K562 (cell line): ENCODE data around the gene TK1. TPM values are rescaled to one million over a fixed set of nuclear protein-coding genes. Genes with fewer than 3 reads are reported as not detected.

Source experiments
- ATAC-seq: fragments of 200-7000 bp; cut with Tn5 transposase; 3 replicates; pipeline ENCODE4 v1.9.1; 2020; ENCODE audit warnings: moderate library complexity
- BruUV-seq: library from RNA; stranded (reverse); fragments of 400-500 nt; replicated peaks from 2 replicates; lab custom pipeline; 2021; lab: Mats Ljungman, UMichigan
- CTCF ChIA-PET: fragments of 300-600 bp; formaldehyde crosslinking; extraction: SDS; loops from one replicate; lab custom pipeline; 2021; ENCODE audit warnings: low intra/inter-chr PET ratio; lab: Yijun Ruan, JAX
- POLR2A ChIA-PET: fragments of 300-600, 350-650 bp; sonication (Branson Sonifier 250); formaldehyde crosslinking; extraction: SDS; loops from one replicate; lab custom pipeline; 2021; ENCODE audit warnings: antibody characterized with exemption, inconsistent platforms; lab: Yijun Ruan, JAX
- DNase-seq, 4 experiments: peaks; one replicate each; pipeline versions ENCODE4 v3.0.0 to v3.0.0-alpha.2; 2011 to 2018; ENCODE audit warnings: low spot score in 3 of 4, mixed read lengths in 3 of 4; ENCODE audit errors: extremely low read depth in 1 of 4
- FAIRE-seq: peaks from 2 replicates; lab custom pipeline; 2011; peaks lifted over from hg19 to GRCh38; lab: Jason Lieb, UNC
- H2AFZ ChIP-seq: 2 replicates; pipeline ENCODE4 v1.6.0; 2011; ENCODE audit warnings: low read depth, low read length, control low read depth, inconsistent platforms
- H3K27ac ChIP-seq: fragments of 200-600 bp; 3 replicates; pipeline ENCODE4 v1.8.0; 2011; ENCODE audit warnings: low read depth, mild to moderate bottlenecking, control low read depth, inconsistent platforms, low read length, moderate library complexity, mixed read lengths; ENCODE audit errors: extremely low read depth
- H3K27me3 ChIP-seq, 2 experiments: fragments of 300-600 bp in 1 of 2; 2 replicates in 1 of 2; 3 replicates in 1 of 2; pipeline versions ENCODE4 v1.6.0 to v1.8.0; 2011; ENCODE audit warnings: inconsistent platforms in 2 of 2, low read length in 2 of 2, mild to moderate bottlenecking in 1 of 2, mixed read lengths in 1 of 2, moderate library complexity in 1 of 2; ENCODE audit not compliant: control insufficient read depth in 2 of 2, insufficient read depth in 2 of 2
- H3K36me3 ChIP-seq: fragments of 300-600 bp; 3 replicates; pipeline ENCODE4 v1.8.0; 2011; ENCODE audit warnings: mild to moderate bottlenecking, low read length, inconsistent platforms; ENCODE audit not compliant: control insufficient read depth, insufficient read depth
- H3K4me1 ChIP-seq, 2 experiments: fragments of 200-600 bp in 1 of 2; replicated peaks in 1 of 2; 2 replicates in 1 of 2; 3 replicates in 1 of 2; pipeline versions ENCODE4 v1.5.1 to v1.8.0; 2011; ENCODE audit warnings: inconsistent platforms in 2 of 2, low read length in 2 of 2, mild to moderate bottlenecking in 1 of 2, mixed read lengths in 1 of 2, moderate library complexity in 1 of 2; ENCODE audit not compliant: control insufficient read depth in 2 of 2, insufficient read depth in 2 of 2
- H3K4me2 ChIP-seq: 2 replicates; pipeline ENCODE4 v1.6.1; 2011; ENCODE audit warnings: low read length, control low read depth, inconsistent platforms, mixed read lengths; ENCODE audit not compliant: insufficient read depth
- H3K4me3 ChIP-seq: fragments of 200-600 bp; sonication (generic), shearing (Covaris generic); 2 replicates; pipeline ENCODE4 v1.5.1; 2016; ENCODE audit warnings: control low read depth, inconsistent platforms
- H3K79me2 ChIP-seq: fragments of 200-600 bp; 3 replicates; pipeline ENCODE4 v1.8.0; 2011; ENCODE audit warnings: low read length, inconsistent platforms; ENCODE audit not compliant: control insufficient read depth, insufficient read depth
- H3K9ac ChIP-seq, 2 experiments: 2 replicates each; pipeline versions ENCODE4 v1.6.0 to v1.6.1; 2011; ENCODE audit warnings: low read depth in 2 of 2, low read length in 2 of 2, control low read depth in 1 of 2, inconsistent platforms in 1 of 2, mild to moderate bottlenecking in 1 of 2, mixed read lengths in 1 of 2; ENCODE audit not compliant: insufficient read depth in 1 of 2
- H3K9me1 ChIP-seq: one replicate; pipeline ENCODE4 v1.6.0; 2011; ENCODE audit warnings: inconsistent platforms, mild to moderate bottlenecking, low read length, moderate library complexity; ENCODE audit not compliant: control insufficient read depth, insufficient read depth
- H3K9me3 ChIP-seq: replicated peaks from 2 replicates; pipeline ENCODE4 v1.5.1; 2011; ENCODE audit warnings: low read depth, low read length, inconsistent platforms; ENCODE audit not compliant: control insufficient read depth, insufficient read depth
- H4K20me1 ChIP-seq: replicated peaks from 2 replicates; pipeline ENCODE4 v1.6.1; 2011; ENCODE audit warnings: low read length, inconsistent platforms, mixed read lengths; ENCODE audit not compliant: control insufficient read depth, insufficient read depth
- BRF1 ChIP-seq: IDR thresholded peaks from 3 replicates; pipeline ENCODE4 v1.6.1; 2011; ENCODE audit warnings: borderline replicate concordance, mild to moderate bottlenecking; ENCODE audit not compliant: insufficient read length; ENCODE audit errors: extremely low read depth
- JUNB ChIP-seq: fragments of 450-650 bp; formaldehyde crosslinking; conservative IDR thresholded peaks from 2 replicates; pipeline ENCODE4 v1.4.0; 2020; ENCODE audit warnings: mild to moderate bottlenecking
- NFRKB ChIP-seq: fragments of 450-650 bp; IDR thresholded peaks from 2 replicates; pipeline ENCODE4 v1.6.1; 2016; ENCODE audit warnings: low read depth
- RBFOX2 ChIP-seq: fragments of 200-400 bp; formaldehyde crosslinking; IDR thresholded peaks from 2 replicates; pipeline ENCODE4 v1.6.1; 2017; ENCODE audit warnings: low read depth, mild to moderate bottlenecking, low read length, moderate library complexity
- WGBS: fragments of 100-300 bp; shearing (Covaris generic); methylation state at CpG from one replicate; pipeline ENCODE4 v1.1.6; 2016; ENCODE audit warnings: low coverage, mixed read lengths; ENCODE audit not compliant: insufficient coverage; ENCODE audit errors: missing lambda C conversion rate; 5-methylcytosine and 5-hydroxymethylcytosine counted together
- in situ Hi-C: fragments of 300-500 bp; cut with MboI; formaldehyde crosslinking; loops from 4 replicates; pipeline ENCODE4 v1.15.0; 2018; ENCODE audit warnings: inconsistent platforms, mixed read lengths
- intact Hi-C: fragments of 100-400 bp; cut with micrococcal nuclease; formaldehyde crosslinking; loops from 2 replicates; pipeline ENCODE4 v1.14.2; 2022
- polyA plus RNA-seq, 8 experiments: library from polyadenylated mRNA; depleted of rRNA in 4 of 8; stranded (reverse) in 5 of 8; unstranded in 3 of 8; fragments of >200 nt; fragmentation: Nextera tagmentation in 2 of 8; fragmentation: Illumina TruSeq in 1 of 8; extraction: Ambion mirVana in 2 of 8; extraction: Trizol in 1 of 8; gene quantifications; 2 replicates each; pipeline versions ENCODE4 v1.2.1 to v1.2.3, GENCODE V29; 2011 to 2014; ENCODE audit warnings: inconsistent platforms in 1 of 8, missing spikeins in 1 of 8
- total RNA-seq, 7 experiments: library from RNA; depleted of rRNA in 6 of 7; stranded (reverse); fragments of >200 nt in 6 of 7; fragmentation: Illumina TruSeq in 2 of 7; extraction: Trizol in 2 of 7; gene quantifications; 2 replicates each; pipeline versions ENCODE4 v1.2.1 to v1.2.3, GENCODE V29; 2011 to 2021; ENCODE audit warnings: low replicate concordance in 1 of 7
- TF ChIP-seq, protein P1 (sequence below): sonication (generic); formaldehyde crosslinking; IDR thresholded peaks from 2 replicates; pipeline ENCODE4 v1.8.0; 2023; ENCODE audit warnings: mild to moderate bottlenecking, missing genetic modification reagents

The TK1 gene
- total and polyA plus RNA-seq, 9 of the 15 experiments (the other 6 are each of a cell fraction or from before 2014, with no cell fraction given), result 8.4 to 280 (median 103) TPM

DNA sequence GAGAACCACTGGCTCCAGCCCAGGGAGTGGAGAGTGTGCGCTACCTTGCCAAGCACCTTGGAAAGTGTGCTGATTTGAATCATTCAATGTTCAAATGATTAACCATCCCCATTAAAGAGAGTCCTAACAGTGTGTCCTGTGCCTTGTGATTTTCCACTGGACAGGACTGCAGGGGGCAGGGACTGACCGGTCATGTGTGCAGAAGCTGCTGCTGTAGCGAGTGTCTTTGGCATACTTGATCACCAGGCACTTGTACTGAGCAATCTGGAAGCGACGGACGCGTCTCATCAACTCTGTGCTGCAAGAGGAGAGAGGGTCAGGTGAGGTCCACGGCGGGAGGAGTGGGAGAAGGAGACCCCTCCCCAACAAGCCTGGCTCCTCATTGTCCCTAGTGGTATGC lies 2.0 kb downstream of the TK1 start:
- TF ChIP-seq, protein P1, sequence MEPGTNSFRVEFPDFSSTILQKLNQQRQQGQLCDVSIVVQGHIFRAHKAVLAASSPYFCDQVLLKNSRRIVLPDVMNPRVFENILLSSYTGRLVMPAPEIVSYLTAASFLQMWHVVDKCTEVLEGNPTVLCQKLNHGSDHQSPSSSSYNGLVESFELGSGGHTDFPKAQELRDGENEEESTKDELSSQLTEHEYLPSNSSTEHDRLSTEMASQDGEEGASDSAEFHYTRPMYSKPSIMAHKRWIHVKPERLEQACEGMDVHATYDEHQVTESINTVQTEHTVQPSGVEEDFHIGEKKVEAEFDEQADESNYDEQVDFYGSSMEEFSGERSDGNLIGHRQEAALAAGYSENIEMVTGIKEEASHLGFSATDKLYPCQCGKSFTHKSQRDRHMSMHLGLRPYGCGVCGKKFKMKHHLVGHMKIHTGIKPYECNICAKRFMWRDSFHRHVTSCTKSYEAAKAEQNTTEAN (CRISPR knock-in tag), result no peak
- TF ChIP-seq RBFOX2, result peak; percentile 36; the same call in 1 of the 2 replicates
- Histone ChIP-seq H4K20me1 (peaks cover 14% of the 10 kb centered on the region), H2AFZ (no peak overlapping the region), H3K27ac (no peak overlapping the region), H3K36me3 (peaks cover 67% of the 10 kb centered on the region; the same call in 2 of the 3 replicates), H3K27me3 (no peaks in the 10 kb centered on the region), H3K79me2 (peaks cover 73% of the 10 kb centered on the region), H3K4me1 (peaks cover 22 to 42% of the 10 kb centered on the region in 2 experiments), H3K4me3 (no peak overlapping the region), H3K9me3 (no peaks in the 10 kb centered on the region), H3K4me2 (peak overlapping the region; percentile 99), H3K9ac (peak overlapping the region in 1 of 2 experiments; percentile 99; a peak in 2 of 4 replicates), H3K9me1 (no peaks in the 10 kb centered on the region)
- ATAC-seq (no peak), FAIRE-seq (no peak), DNase-seq (no peak)
- no TSS peak for BruUV-seq
- 94% methylated on average over 9 of the region's 9 CpGs for WGBS
- ChIA-PET CTCF (no interaction called here), POLR2A (interaction anchor here (0.6 to 2.3 kb wide), 5 partner anchors 9 to 310 kb away, joined by 3 to 14 read pairs (median 6); no protein-coding TSS in a partner anchor)
- intact Hi-C loops, result loop anchor here (5.0 kb wide), 2 partner anchors 48 to 98 kb away; no protein-coding TSS in a partner anchor
- in situ Hi-C loops, result no loop called here

DNA sequence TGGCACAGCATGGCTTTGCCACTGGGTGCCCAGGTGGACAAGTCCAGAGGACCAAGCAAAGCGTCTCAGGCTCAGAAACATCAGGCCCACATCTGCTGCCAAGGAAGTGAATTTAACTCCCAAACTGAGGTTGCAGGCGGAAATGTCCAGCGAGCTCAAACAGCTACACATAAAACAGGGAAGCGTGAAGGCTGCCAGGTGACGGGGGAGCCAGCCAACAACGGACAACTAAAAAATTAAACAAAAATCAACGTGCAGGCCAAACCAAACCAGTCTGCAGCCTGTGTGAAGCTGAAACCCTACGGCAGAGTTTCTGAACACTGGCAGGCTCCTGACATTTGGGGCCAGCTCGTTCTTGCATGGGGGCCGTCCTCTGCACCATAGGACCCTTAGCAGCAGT lies 2.5 kb downstream of the TK1 start:
- FAIRE-seq, result no peak
- CTCF ChIA-PET, result no interaction called here
- H3K4me3 ChIP-seq, result no peak overlapping the region
- peak overlapping the region in 1 of 2 experiments; percentile 99; a peak in 2 of 4 replicates for H3K9ac ChIP-seq
- TF ChIP-seq BRF1 (no peak), NFRKB (no peak), RBFOX2 (peak; percentile 53; the same call in 1 of the 2 replicates), JUNB (CRISPR knock-in tag) (no peak)
- TF ChIP-seq, all 486 proteins: peak for 1
- Histone ChIP-seq H3K27ac (no peak overlapping the region), H4K20me1 (peaks cover 14% of the 10 kb centered on the region), H3K36me3 (peaks cover 69% of the 10 kb centered on the region; the same call in 2 of the 3 replicates), H2AFZ (no peak overlapping the region), H3K4me2 (peak overlapping the region; percentile 6; the same call in 1 of the 2 replicates), H3K27me3 (no peaks in the 10 kb centered on the region), H3K79me2 (peaks cover 68% of the 10 kb centered on the region), H3K9me1 (no peaks in the 10 kb centered on the region), H3K9me3 (no peaks in the 10 kb centered on the region), H3K4me1 (peaks cover 22 to 38% of the 10 kb centered on the region in 2 experiments)
- ATAC-seq (no peak), DNase-seq (no peak)
- no TSS peak for BruUV-seq
- WGBS, result 88% methylated on average over 10 of the region's 10 CpGs
- POLR2A ChIA-PET, result interaction anchor here (0.6 to 2.3 kb wide), 9 partner anchors 9 to 392 kb away, joined by 3 to 14 read pairs (median 4); no protein-coding TSS in a partner anchor
- in situ Hi-C loops, result no loop called here
- intact Hi-C loops, result no loop called here
